Right kidney (tissue), 1 donor: ENCODE measurements around the gene ARL6IP1.
"Not testable (repeated sequence)": the region's sequence is repeated elsewhere in the genome, so short reads cannot be mapped to it uniquely, and the experiment has no call there.

Experiments used
- DNase-seq: peaks from one replicate; pipeline ENCODE4 v3.0.0-alpha.2; 2016

Gene ARL6IP1

DNA sequence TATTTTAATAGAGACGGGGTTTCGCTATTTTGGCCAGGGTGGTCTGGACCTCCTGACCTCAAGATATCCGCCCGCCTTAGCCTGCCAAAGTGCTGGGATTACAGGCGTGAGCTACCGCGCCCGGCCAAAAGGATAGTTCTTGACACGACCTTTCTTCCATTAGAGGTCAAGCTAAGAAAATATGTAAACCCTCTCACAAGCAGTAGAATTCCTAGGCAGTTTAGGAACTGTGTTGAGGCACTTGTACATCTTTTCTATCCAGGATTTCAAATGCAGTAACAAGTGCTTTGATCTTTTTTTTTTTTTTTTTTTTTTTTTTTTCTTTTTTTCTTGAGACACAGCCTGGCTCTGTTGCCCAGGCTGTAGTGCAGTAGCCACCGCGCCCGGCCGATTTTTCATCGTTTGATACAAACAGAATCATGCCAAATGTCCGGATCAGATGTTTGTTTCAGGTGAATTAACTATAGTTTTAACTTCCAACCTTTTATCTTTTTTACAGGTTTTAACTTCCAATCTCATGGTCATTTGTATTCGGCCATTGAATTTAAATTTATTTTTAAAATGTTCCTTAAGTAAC, 1.5 kb upstream of the ARL6IP1 start:
- no peak for DNase-seq

DNA sequence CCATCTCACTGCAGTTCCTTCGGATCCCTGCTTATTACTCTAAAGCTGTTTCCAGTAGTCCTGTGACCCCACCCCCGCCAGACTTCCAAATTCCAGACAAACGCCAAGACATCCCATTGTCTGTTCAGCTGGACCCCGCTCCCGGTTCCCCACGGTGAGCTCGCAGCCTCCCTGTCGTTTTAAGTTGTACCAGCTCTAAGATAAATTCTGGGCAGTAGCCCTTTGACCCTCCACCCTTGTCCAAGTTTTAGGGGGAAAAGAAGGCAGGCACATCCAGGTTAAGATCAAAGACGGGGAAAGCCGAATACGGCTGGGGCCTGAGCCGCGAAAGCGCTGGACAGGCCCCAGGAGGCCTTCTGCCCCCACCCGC, 589 bp downstream of the ARL6IP1 start:
- no peak for DNase-seq

DNA sequence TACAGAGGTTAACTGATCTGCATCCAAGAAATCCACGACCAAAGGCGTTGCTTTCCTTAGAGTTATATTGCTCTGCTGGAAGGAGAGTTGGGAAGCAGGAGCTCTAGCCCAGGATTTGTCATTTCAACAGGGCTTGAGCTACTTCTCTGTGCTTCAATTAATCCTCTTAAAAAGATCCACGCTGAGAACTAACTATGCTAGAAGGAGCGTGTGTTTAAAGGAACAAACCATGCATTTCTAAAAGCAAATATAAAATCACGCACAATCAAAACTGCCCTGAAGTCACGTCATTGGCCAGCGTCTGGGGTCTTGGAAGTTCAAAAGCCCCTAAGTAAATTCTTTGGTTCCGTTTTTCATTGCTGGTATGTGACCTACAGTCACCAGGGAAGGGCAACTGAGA, 1.1 kb downstream of the ARL6IP1 start:
- DNase-seq = no peak

DNA sequence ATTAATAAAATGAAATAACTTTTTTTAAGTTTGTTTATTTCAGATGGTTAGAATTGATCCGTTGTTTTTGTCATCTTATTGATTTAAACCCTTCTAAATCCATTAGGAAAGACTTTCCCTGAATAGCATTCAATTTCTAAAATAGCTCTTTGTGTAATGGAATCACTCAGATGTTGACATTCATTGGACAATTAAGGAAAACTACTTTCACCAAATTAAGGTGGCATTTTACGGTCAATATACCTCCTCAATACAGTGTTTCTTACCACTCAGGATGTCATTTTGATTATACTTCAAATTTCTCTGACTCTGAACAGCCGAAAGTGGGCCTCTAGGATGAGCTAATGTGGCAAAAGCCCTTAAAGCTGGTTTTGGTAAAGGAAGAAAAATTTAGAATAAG, 1.8 kb downstream of the ARL6IP1 start:
- no peak for DNase-seq

DNA sequence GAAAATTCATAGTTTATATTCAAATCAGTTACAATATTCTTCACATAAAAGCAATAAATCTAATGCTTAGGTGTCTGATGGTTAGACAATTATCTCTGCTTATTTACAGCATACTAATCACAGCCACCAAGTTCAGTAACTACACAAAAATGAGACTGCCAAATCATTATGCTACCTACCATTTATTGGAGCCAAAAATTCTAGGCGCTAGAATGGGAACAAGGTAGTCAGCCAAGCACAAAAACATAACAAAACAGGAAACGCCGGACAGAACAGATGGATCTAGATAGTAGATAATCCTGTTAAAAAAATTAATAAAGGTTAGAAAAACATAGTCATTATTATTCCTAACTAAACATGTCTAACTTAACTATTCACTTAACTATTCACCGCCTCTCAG, 3.6 kb downstream of the ARL6IP1 start:
- DNase-seq = no peak

DNA sequence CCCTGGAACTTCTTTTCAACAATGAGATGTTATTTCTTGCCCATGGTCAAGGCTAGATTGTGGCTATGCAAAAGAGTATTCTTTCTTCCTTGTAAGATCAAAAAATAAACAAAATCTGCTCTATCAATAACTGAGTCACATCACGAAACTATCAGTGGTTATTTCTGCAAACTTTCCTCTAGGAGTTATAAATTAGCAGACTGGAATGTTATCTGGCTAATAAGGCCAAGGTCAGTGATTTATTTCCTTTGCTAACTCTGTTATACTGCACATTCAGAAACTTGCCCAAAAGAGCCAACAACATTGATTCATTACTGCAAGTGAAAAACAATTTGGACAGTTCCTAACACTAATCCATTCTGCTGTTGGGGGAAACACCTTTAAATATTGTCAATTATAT, 5.0 kb downstream of the ARL6IP1 start:
- no peak for DNase-seq

DNA sequence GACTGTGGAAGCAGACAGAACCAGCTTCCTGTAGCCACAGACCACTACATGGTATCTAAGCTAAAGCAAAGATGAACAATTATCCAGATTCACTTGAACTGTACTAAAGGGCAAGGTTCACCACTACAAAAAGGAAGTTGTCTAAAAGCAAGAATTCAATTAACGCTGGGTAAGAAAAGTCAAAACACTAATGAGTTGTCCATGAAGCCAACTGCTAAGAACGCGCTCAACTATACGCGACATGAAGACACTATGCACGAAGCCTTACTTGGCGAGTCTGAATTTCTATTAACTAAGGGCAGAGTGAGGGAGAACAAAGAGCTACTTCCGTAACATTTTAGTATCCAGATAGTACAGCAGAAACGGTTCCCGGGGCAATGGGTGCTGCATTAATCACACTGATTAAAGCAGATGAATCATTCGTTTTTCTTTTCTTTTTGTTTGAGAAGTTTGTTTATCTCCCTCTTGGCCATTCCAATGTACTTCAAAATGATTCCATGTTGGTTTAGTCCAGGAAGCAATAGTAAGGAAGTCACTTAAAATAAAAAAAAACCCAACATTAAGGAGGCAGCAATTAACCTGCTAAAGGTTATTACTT, 8.4 kb downstream of the ARL6IP1 start:
- no peak for DNase-seq

DNA sequence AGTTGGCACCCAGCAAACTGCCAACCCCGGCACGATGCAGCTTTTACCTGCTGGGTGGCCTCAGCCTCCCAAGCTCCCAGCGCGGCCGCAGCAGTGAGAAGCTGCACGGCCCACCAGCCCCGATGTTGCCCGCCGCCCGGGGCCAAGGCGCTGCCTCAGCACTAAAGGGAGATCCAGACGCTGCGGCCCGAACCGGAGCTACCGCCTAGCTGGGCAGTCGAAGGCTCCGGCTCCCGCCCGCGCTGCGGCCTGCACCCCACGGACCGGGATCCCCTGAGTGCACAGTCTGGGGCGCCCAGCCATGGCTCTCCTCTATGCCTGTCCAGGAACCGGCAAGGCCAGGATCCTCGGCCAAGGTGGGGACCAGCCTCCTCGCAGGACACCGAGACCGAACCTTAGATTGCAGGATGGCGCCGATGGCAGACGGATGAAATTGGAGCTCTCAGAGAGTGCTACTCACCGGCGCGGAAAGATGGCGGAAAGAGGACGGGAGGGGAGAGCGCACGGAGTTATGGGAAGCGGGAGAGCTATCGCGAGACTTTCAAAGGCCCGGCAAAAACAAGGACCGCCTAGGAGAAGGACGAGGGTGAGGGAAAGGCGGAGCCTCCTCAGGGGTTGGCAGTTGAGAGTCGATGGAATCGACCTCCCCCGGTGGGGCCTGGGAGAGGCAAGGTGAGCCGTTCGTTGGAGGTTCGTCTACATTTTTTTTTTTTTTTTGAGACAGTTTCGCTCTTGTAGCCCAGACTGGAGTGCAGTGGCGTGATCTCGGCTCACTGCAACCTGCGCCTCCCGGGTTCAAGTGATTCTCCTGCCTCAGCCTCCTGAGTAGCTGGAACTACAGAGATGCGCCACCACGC, 11.3 kb downstream of the ARL6IP1 start, which contains the start of gene RPS15A:
Gene RPS15A, minus strand, starts transcription at position 485 of the 857 bp plus-strand sequence. CDS start 1,221 bp downstream, outside the sequence.
- peak; percentile 96 for DNase-seq

DNA sequence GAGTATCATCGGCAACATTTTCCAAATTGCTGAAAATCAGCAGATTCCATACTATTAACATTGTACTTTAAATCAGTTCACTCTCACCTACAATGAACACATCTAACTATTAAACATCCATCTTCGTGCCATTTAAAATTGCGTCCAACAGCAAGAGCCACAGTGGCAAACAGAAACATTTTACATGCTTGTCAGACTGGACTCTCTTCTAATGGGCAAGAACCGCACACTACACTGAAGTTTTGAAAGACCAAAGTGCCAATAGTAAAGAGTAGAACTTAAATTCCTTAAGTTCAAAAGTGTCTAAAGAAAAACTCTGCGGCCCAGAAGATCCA, 11.9 kb downstream of the ARL6IP1 start:
- DNase-seq = no peak

DNA sequence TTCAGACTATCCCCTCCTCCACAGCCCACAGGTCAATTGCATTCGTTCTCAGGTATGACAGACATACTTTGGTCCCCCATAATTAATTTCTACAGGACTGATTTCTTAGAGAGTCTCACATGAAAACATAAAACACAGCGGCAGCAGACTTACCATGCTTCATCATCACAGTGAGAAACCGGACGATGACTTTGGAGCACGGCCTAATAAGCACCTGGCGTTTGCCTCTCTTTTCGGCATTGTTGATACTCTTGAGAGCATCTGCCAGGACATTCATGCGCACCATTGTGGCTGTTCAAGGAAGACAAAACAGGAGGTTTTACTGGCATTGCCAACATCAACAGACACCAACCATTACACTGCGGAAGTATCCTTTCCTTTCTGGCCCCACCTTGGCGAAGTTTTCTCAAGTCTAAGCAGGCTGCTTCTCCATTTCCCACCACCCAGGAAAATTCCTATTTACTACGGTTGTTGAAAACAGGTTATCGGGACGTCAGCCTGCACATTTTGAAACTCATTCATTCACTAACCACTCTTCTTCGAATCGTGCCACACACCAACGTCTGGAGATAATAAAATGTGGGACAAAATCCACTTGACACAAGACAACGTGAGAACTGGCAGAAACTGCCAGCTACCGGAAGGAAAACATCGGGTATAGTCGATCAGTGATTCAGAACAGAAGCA, 12.4 kb downstream of the ARL6IP1 start:
- no peak for DNase-seq

DNA sequence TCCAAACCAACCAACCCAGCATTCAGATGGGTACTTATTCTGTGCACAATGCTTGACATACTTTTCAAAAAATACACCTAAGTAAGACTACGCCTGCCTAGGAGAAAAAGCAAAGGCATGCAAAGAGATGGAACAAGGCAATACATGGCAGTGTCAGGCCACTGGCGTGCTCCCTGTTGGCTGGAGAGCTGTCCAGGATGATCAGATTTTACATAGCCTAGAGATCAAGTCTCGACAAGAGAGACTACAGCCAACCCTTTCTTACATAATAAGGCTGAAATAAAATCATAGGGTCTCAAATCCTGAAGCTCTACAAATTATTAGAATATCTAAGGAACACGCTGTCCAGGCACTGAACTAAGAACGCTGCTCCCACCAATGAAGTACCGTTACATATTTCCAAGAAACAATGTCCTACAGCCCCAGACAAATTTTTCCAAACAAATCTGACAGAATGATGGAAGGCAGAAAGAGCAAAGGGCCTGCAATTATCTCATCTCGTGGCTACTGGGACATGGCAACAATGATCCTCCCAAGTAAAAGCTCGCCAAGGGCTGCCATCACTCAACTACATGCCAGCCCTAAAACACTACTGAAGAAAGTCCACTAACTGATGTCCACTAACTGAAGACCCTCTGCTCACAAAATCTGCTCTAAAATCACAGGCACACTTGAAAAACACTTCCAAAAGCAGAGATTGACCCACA, 16.3 kb downstream of the ARL6IP1 start:
- no peak for DNase-seq

DNA sequence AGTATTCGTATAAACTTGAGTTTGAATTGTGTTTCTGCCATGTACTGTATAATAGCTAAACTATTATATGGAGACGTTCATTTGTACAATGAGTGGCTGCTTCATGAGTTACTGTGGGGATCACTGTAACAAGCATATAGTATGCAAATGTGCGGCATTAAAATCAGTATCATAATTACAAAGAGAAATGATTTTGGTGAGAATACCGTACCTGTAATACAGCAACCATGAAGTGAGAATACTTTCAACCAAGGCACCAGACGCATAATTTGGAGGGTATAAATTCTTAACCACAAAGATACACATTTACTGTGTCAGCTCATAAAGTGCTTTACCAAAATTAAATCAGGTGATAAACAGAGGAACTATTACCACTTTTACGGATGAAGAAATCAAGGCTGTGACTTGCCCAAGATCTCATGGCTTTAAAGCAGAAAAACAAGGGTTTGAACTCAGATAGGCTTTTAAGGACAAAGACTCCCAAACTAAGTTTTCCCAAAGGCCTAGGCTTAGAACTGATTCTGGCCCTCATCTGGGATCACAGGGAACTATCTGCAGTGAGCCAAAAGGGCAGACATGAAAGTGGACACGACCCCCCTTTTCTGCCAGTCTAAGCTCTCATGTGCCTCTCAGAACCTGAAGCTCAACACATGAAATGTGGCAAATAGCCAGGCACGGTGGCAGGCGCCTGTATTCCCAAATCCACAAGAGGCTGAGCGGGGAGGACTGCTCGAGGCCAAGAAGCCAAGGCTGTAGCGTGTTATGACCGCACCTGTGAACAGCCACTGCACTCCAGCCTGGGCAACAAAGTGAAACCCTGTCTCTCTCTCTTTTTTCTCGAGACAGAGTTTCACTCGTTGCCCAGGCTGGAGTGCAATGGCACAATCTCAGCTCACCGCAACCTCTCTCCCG, 17.7 kb downstream of the ARL6IP1 start:
- no peak for DNase-seq

DNA sequence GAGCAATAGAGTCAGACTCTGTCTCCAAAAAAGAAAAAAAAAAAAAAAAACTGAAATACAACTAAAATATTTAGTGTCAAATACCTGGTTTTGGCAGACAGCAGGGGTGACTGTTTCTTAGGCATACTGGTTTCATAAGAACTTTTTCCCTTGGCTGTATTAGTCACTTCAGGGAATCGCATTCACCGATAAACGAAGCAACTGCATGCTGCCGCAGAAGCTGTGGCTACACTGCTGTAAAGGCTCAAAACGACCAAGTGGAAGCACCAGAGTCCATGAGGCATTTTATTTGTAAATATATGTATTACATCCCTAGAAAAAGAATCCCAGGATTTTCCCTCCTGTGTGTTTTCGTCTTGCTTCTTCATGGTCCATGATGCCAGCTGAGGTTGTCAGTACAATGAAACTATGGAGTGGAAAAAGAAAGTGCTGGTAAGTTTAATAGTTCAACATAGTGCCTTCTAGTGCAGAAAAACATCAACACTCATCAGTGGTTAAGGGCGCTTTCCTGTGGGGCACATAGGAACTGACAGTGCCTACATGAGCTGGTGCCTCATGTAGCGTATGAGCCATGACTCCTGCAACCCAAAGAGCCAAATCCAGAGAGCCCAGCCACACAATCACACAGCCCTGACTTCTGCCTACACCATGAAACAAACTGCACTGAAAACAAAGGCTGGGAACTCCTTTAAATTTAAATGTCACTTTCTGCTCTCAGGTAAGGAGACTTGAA, 18.5 kb downstream of the ARL6IP1 start:
- DNase-seq = no peak

DNA sequence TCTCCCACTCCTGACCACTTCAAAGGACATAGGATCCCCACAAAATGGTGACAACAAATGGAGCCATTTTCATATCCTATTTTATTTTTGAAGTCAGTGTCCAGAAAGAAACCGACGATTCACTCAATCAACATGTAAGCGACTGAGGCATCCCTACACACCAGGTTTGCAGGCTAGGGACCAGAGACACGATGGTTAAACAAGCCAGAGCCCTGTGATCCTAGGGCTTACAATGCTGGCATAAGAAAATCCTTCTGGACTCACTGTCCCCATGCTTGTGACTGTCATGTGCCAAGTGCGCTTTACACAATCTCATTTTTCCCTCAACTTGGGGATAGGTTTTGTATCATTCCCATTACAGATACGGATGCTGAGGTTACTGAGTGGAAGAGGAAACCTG, 20.1 kb downstream of the ARL6IP1 start:
- DNase-seq = not testable (repeated sequence)

DNA sequence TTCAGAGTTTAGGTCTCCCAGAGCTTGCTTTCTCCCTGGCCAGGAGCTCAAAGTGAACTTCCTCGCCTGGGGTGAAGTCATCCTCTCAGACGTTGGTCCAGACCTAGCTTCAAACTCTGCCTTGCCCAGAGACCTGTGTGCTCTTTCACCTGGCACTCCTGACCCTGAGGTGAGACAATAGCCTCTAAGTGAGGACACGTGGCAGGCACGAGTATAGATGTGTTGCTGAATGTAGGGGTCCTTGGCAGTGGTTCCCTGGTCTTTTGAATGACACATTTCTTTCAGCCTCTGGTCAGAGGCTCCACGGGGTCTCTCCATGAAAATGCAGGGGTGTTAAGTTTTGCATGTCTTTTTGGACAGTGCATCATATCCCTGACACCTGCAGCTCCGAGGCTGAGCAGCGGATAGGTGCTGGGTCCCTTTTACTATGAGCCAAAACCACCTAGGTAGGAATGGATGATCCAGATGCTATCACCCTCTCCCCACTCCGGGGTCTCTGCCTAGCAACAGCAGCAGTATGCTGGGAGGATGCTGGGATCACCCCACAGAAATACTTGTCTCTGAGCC, 20.8 kb downstream of the ARL6IP1 start:
- DNase-seq = not testable (repeated sequence)

DNA sequence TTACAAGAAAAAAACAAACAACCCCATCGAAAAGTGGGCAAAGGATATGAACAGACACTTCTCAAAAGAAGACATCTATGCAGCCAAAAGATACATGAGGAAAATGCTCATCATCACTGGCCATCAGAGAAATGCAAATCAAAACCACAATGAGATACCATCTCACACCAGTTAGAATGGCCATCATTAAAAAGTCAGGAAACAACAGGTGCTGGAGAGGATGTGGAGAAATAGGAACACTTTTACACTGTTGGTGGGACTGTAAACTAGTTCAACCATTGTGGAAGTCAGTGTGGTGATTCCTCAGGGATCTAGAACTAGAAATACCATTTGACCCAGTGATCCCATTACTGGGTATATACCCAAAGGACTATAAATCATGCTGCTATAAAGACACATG, 23.7 kb downstream of the ARL6IP1 start:
- DNase-seq = not testable (repeated sequence)

DNA sequence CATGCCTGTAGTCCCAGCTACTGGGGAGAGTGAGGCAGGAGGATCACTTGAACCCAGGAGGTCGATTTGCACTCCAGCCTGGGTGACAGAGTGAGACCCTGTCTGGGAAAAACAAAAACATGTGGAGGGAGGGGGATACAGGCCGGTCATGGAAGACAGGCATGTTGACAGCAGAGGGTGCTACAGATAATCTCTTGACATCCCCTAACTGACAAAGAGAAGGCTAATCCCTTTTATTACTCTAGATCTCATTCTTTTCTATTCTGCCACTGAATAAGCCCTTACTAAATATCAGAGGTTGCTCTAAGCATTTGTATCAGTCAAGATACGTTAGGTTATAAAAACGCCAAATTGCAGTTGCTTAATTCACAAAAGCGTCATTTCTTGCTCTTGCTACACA, 25.0 kb downstream of the ARL6IP1 start:
- DNase-seq = not testable (repeated sequence)

DNA sequence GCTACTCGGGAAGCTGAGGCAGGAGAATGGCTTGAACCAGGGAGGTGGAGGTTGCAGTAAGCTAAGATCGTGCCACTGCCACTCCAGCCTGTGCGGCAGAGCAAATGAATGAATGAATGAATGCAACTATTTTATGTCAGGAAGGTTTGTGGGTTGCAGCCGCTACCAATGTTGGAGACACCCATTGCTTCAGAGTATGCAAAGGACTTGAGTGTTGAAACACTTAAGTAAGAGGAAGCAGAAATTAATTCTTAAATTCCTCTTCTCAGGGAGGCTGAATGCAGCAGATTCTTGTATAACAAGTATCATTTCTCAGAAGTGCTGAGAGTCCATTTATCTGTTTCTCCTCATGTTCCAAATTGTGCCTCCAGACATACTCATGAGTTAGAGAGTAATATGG, 26.7 kb downstream of the ARL6IP1 start:
- not testable (repeated sequence) for DNase-seq

DNA sequence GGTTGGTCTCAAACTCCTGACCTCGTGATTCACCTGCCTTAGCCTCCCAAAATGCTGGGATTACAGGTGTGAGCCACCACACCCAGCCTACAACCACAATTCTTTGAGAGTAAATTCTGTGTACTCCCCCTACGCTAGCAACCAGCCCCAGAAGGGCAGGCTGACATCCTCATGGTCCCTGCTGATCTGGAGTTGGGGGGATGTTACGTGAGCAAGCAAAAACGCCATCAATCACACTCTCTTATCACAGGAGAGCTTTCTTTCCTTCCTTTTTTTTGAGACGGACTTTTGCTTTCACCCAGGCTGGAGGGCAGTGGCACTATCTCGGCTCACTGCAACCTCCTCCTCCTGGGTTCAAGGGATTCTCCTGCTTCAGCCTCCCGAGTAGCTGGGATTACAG, 29.2 kb downstream of the ARL6IP1 start:
- DNase-seq = not testable (repeated sequence)

DNA sequence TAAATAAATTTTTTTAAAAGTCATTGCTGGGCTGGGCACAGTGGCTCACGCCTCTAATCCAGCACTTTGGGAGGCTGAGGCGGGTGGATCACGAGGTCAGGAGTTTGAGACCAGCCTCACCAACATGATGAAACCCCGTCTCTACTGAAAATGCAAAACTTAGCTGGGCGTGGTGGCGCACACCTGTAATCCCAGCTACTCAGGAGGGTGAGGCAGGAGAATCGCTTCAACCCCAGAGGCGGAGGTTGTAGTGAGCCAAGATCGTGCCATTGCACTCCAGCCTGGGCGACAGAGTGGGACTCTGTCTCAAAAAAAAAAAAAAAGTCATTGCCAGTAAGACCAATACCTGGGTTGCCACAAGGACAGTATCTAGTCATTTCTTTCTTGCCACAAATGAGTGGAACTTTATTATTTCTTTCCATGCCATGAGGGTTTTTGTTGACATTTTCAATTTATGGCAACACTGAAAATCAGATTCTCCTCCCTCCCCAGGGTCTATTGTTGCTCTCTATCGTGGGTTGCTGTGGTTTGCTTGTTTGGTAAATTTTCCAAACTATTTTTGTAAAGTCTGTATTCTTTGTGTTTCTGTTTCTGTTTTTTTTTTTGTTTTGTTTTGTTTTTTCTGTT, 30.9 kb downstream of the ARL6IP1 start:
- not testable (repeated sequence) for DNase-seq
